Lung (tissue), 12 donors: Measurements from ENCODE around the gene ALDH16A1. TPM values are rescaled to one million over a fixed set of nuclear protein-coding genes. Genes with fewer than 3 reads are reported as not detected.
A peak's percentile ranks its signal among the peaks of the same experiment; 100 is the strongest.

Experiments used
- ATAC-seq: fragments of 200-7000 bp; cut with Tn5 transposase; one replicate; pipeline ENCODE4 v1.9.1; 2020; ENCODE audit warnings: moderate number of reproducible peaks; ENCODE audit not compliant: insufficient read depth, low FRiP score
- DNase-seq, 3 donors: peaks; one replicate each; pipeline ENCODE4 v3.0.0-alpha.2; 2013 to 2017
- H3K27ac ChIP-seq, 2 donors: one replicate each; pipeline ENCODE4 v1.5.1; 2013; ENCODE audit warnings: mild to moderate bottlenecking in 2 of 2, moderate library complexity in 2 of 2, control low read depth in 1 of 2, inconsistent platforms in 1 of 2, low read depth in 1 of 2, low read length in 1 of 2
- H3K27me3 ChIP-seq, 3 donors: one replicate each; pipeline ENCODE4 v1.5.1; 2013; ENCODE audit warnings: low read length in 2 of 3; ENCODE audit not compliant: control insufficient read depth in 3 of 3, insufficient read depth in 3 of 3
- H3K36me3 ChIP-seq, 4 donors: one replicate each; pipeline ENCODE4 v1.5.1; 2013; ENCODE audit warnings: low read length in 4 of 4, mild to moderate bottlenecking in 1 of 4, moderate library complexity in 1 of 4; ENCODE audit not compliant: control insufficient read depth in 4 of 4, insufficient read depth in 4 of 4
- H3K4me1 ChIP-seq, 5 donors: one replicate each; pipeline ENCODE4 v1.5.1; 2013; ENCODE audit warnings: low read length in 5 of 5, mild to moderate bottlenecking in 2 of 5, moderate library complexity in 1 of 5; ENCODE audit not compliant: control insufficient read depth in 5 of 5, insufficient read depth in 5 of 5
- H3K4me3 ChIP-seq: one replicate; pipeline ENCODE4 v1.5.1; 2013; ENCODE audit warnings: mild to moderate bottlenecking, control low read depth, moderate library complexity
- H3K9ac ChIP-seq, 2 donors: one replicate each; pipeline ENCODE4 v1.5.1; 2013; ENCODE audit warnings: low read length in 2 of 2, control low read depth in 1 of 2; ENCODE audit not compliant: insufficient read depth in 1 of 2
- H3K9me3 ChIP-seq, 4 donors: one replicate each; pipeline ENCODE4 v1.5.1; 2013; ENCODE audit warnings: low read length in 3 of 4, mild to moderate bottlenecking in 1 of 4, moderate library complexity in 1 of 4; ENCODE audit not compliant: control insufficient read depth in 4 of 4, insufficient read depth in 3 of 4
- CTCF ChIP-seq: IDR thresholded peaks from 2 replicates; pipeline ENCODE4 v1.5.1; 2012; ENCODE audit warnings: mild to moderate bottlenecking; ENCODE audit errors: control extremely low read depth, extremely low read depth
- WGBS, 2 donors: extraction: QIAGEN DNeasy Blood & Tissue Kit; methylation state at CpG; one replicate each; pipeline ENCODE4 v1.1.7; 2013; 5-methylcytosine and 5-hydroxymethylcytosine counted together
- polyA plus RNA-seq, 2 donors: library from polyadenylated mRNA; stranded (reverse); fragments of 200-250 nt; gene quantifications; one replicate each; pipeline ENCODE4 v1.2.1, GENCODE V29; 2013
- total RNA-seq, 2 donors: library from RNA; depleted of rRNA in 1 of 2; stranded (reverse); fragments of >200 nt in 1 of 2; gene quantifications; one replicate each; pipeline ENCODE4 v1.2.1, GENCODE V29; 2014 to 2021
- donor health status: control.
- donor health status: control.
- donor health status: Bipolar disorder and iron deficiency.
- donor health status: healthy.
- donor health status: DM: yes; HTN: yes; CAD: no.

Gene ALDH16A1
- total and polyA plus RNA-seq, 4 donors = 21.1 to 53.3 (median 37.4) TPM

GRCh38 chr19:49497789-49498103 is 44.7 kb downstream of the ALDH16A1 start:
- DNase-seq = no peak

GRCh38 chr19:49498475-49498874 is 45.5 kb downstream of the ALDH16A1 start:
- no peaks in the 10 kb centered on the region for H3K27me3 ChIP-seq
- no peaks in the 10 kb centered on the region for H3K9me3 ChIP-seq
- TF ChIP-seq CTCF = no peak
- no peak overlapping the region for H3K27ac ChIP-seq
- H3K4me1 ChIP-seq = peaks cover 0 to 28% (median 12%) of the 10 kb centered on the region in 5 donors
- ATAC-seq (no peak), DNase-seq (no peak)
- no peak overlapping the region for H3K9ac ChIP-seq
- WGBS, 2 donors = 83 to 90% methylated on average over 7 of the region's 7 CpGs
- peaks cover 5 to 31% (median 22%) of the 10 kb centered on the region in 4 donors for H3K36me3 ChIP-seq
- H3K4me3 ChIP-seq = no peak overlapping the region

More at GRCh38 chr19:49497789-49498103, 44.7 kb downstream of the ALDH16A1 start:
- peak overlapping the region; percentile 7 for H3K4me3 ChIP-seq
- H3K36me3 ChIP-seq = peaks cover 7 to 31% (median 24%) of the 10 kb centered on the region in 4 donors
- no peak for ATAC-seq
- H3K4me1 ChIP-seq = peaks cover 0 to 21% (median 12%) of the 10 kb centered on the region in 5 donors
- WGBS, 2 donors = 87 to 95% methylated on average over 12 of the region's 12 CpGs
- no peak for TF ChIP-seq CTCF
- H3K27ac ChIP-seq = peak overlapping the region in 1 of 2 donors; percentile 58
- no peaks in the 10 kb centered on the region for H3K9me3 ChIP-seq
- peak overlapping the region in 1 of 2 donors; percentile 99 for H3K9ac ChIP-seq
- no peaks in the 10 kb centered on the region for H3K27me3 ChIP-seq

GRCh38 chr19:49499030-49499670 is 46.1 kb downstream of the ALDH16A1 start:
- H3K4me3 ChIP-seq = no peak overlapping the region
- peak overlapping the region in 1 of 2 donors; percentile 43 for H3K27ac ChIP-seq
- ATAC-seq = no peak
- WGBS, 2 donors = 73 to 84% methylated on average over 19 of the region's 19 CpGs
- no peaks in the 10 kb centered on the region for H3K9me3 ChIP-seq
- H3K36me3 ChIP-seq = peaks cover 5 to 31% (median 22%) of the 10 kb centered on the region in 4 donors
- no peak for DNase-seq
- peaks cover 0 to 33% (median 12%) of the 10 kb centered on the region in 5 donors for H3K4me1 ChIP-seq
- H3K27me3 ChIP-seq = no peaks in the 10 kb centered on the region
- no peak overlapping the region for H3K9ac ChIP-seq
- no peak for TF ChIP-seq CTCF
